Suprapubic skin (tissue), 4 donors: Measurements from ENCODE around the gene KIF5C.

Experiments
- CTCF ChIP-seq, 2 donors: fragments of 200-600 bp in 1 of 2; fragments of 450-650 bp in 1 of 2; sonication (generic) in 1 of 2; IDR thresholded peaks; one replicate each; pipeline ENCODE4 v1.5.1; 2016 to 2019; ENCODE audit warnings: antibody characterized with exemption in 2 of 2, mild to moderate bottlenecking in 1 of 2, moderate library complexity in 1 of 2
- POLR2A ChIP-seq, 2 donors: fragments of 450-650 bp; IDR thresholded peaks; one replicate each; pipeline ENCODE4 v1.6.1; 2017; ENCODE audit warnings: antibody characterized with exemption in 2 of 2, mild to moderate bottlenecking in 2 of 2, moderate library complexity in 2 of 2
- POLR2AphosphoS5 ChIP-seq, 3 donors: sonication (generic); formaldehyde crosslinking; IDR thresholded peaks; one replicate each; pipeline ENCODE4 v1.6.1; 2017; ENCODE audit warnings: antibody characterized with exemption in 3 of 3

GRCh38 chr2:148984449-148984848, 109.4 kb downstream of the KIF5C start:
- TF ChIP-seq POLR2A (IDR thresholded peaks at IDR 0.05) = no peak
- no peak for TF ChIP-seq CTCF (IDR thresholded peaks at IDR 0.05)
- TF ChIP-seq POLR2AphosphoS5 (IDR thresholded peaks at IDR 0.05) = no peak
